ENCODE data around the gene DIRAS1. TPM values are rescaled to one million over a fixed set of nuclear protein-coding genes. Genes with fewer than 3 reads are reported as not detected.
"Not testable (repeated sequence)": the region's sequence is repeated elsewhere in the genome, so short reads cannot be mapped to it uniquely, and the experiment has no call there.

The DIRAS1 gene
- total RNA-seq, 1 experiment from 2014 or later = 0.17 TPM

- no peak for DNase-seq (ENCODE audit: low read depth)
- in situ Hi-C loops (cut with HindIII; ENCODE audit: low pct_unique_long_range_greater_than_20kb, low sequenced_read_pairs) = no loop called here
These were observed 21.6 kb downstream of the DIRAS1 start for GRCh38 chr19:2699413-2700140.

DNA sequence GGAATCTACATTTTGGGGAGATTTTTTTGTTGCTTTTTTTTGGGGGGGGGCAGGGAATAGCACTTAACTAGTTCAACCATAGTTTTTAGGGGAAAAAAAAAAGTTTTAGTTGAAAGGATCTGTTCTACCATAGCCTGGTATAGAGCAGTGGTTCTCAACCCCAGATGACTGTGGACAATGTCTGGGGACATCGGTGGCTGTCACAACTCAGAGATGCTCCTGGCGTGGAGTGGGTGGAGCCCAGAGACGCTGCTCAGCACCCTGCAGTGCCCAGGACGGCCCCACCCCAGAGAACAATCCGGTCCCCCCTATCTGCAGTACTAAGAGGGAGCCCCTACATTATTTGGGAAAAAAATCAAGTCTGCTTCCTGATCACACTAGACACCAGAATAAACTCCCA lies 27.0 kb downstream of the DIRAS1 start:
- in situ Hi-C loops (cut with HindIII; ENCODE audit: low pct_unique_long_range_greater_than_20kb, low sequenced_read_pairs) = no loop called here
- no peak for DNase-seq (ENCODE audit: low read depth)

- in situ Hi-C loops (cut with HindIII; ENCODE audit: low pct_unique_long_range_greater_than_20kb, low sequenced_read_pairs) = no loop called here
- no peak for DNase-seq (ENCODE audit: low read depth)
These were observed 27.5 kb downstream of the DIRAS1 start for GRCh38 chr19:2693492-2694160.

GRCh38 chr19:2691951-2692350 lies 29.2 kb downstream of the DIRAS1 start:
- in situ Hi-C loops (cut with HindIII; ENCODE audit: low pct_unique_long_range_greater_than_20kb, low sequenced_read_pairs) = no loop called here
- no peak for DNase-seq (ENCODE audit: low read depth)

- in situ Hi-C loops (cut with HindIII; ENCODE audit: low pct_unique_long_range_greater_than_20kb, low sequenced_read_pairs) = no loop called here
- DNase-seq (ENCODE audit: low read depth) = no peak
These were observed 30.3 kb downstream of the DIRAS1 start for GRCh38 chr19:2690856-2691255.

DNA sequence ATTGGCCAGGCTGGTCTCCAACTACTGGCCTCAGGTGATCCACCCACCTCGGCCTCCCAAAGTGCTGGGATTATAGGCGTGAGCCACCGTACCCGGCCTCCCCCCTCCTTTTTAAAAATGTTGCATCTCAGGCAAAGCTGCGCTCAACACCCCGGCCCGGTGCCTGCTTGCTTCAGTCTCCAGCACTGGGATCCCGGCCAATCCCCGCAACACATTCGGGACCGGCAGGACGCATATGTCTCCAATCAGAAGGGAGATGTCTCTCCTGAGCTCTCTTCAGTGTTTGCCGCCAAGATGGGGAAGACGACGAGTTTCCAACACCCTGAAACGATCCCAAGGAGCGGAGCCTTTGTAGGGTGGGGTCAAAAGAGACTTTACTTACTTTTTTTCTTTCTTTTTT lies 34.8 kb downstream of the DIRAS1 start:
- in situ Hi-C loops (cut with HindIII; ENCODE audit: low pct_unique_long_range_greater_than_20kb, low sequenced_read_pairs) = no loop called here
- DNase-seq (ENCODE audit: low read depth) = no peak

DNA sequence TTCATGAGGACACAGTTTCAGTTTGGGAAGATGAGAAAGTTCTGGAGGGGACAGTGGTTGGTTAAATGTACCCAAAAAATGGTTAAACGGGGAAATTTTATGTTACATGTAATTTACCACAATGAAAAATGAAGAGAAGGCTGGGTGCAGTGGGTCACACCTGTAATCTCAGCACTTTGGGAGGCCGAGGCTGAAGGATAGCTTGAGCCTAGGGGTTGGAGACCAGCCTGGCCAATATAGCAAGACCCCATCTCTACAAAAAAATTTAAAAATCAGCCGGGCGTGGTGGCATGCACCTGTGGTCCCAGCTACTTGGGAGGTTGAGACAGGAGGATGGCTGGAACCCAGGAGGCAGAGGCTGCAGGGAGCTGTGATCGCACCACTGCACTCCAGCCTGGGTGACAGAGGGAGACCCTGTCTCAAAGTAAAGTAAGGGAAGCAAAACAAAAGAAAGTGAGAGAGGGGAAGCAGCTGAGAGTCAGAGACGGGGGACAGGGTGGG lies 35.9 kb downstream of the DIRAS1 start:
- in situ Hi-C loops (cut with HindIII; ENCODE audit: low pct_unique_long_range_greater_than_20kb, low sequenced_read_pairs) = no loop called here

GRCh38 chr19:2683430-2684003 lies 37.7 kb downstream of the DIRAS1 start:
- DNase-seq (ENCODE audit: low read depth) = no peak
- in situ Hi-C loops (cut with HindIII; ENCODE audit: low pct_unique_long_range_greater_than_20kb, low sequenced_read_pairs) = no loop called here

More for the DNA sequence above, 35.9 kb downstream of the DIRAS1 start:
- no peak for DNase-seq (ENCODE audit: low read depth)

DNA sequence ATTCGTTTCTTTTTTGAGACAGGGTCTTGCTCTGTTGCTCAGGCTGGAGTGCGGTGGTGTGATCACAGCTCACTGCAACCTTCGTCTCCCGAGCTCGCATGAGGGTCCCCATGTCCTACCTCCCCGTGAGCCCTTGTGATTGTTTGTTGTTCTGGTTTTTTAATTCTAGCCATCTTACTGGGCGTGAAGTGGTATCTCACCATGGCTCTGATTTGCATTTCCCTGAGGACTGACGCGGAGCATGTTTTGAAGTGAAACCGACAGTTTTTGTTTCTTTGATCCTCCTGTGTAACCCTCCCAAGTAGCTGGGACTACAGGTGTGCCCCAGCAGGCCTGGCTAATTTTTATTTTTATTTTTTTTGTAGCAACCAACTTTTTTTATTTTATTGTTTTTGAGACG lies 40.4 kb downstream of the DIRAS1 start:
- DNase-seq (ENCODE audit: low read depth) = no peak
- in situ Hi-C loops (cut with HindIII; ENCODE audit: low pct_unique_long_range_greater_than_20kb, low sequenced_read_pairs) = no loop called here

GRCh38 chr19:2679439-2679838 lies 41.7 kb downstream of the DIRAS1 start:
- in situ Hi-C loops (cut with HindIII; ENCODE audit: low pct_unique_long_range_greater_than_20kb, low sequenced_read_pairs) = no loop called here
- DNase-seq (ENCODE audit: low read depth) = no peak

DNA sequence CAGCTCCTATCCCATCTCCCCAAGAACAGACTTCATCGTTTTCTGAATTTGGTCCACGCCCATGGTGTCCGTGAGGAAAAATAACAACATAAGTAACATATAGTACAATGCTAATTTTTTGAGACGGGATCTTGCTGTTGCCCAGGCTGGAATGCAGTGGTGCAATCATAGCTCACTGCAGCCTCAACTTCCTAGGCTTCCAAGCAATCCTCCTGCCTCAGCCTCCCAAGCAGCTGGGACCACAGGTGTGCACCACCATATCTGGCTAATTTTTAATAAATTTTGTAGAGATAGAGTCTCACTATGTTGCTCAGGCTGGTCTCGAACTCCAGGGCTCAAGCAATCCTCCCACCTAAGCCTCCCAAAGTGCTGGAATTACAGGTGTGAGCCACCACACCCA lies 42.2 kb downstream of the DIRAS1 start:
- DNase-seq (ENCODE audit: low read depth); in situ Hi-C loops (cut with HindIII; ENCODE audit: low pct_unique_long_range_greater_than_20kb, low sequenced_read_pairs): not testable (repeated sequence)

DNA sequence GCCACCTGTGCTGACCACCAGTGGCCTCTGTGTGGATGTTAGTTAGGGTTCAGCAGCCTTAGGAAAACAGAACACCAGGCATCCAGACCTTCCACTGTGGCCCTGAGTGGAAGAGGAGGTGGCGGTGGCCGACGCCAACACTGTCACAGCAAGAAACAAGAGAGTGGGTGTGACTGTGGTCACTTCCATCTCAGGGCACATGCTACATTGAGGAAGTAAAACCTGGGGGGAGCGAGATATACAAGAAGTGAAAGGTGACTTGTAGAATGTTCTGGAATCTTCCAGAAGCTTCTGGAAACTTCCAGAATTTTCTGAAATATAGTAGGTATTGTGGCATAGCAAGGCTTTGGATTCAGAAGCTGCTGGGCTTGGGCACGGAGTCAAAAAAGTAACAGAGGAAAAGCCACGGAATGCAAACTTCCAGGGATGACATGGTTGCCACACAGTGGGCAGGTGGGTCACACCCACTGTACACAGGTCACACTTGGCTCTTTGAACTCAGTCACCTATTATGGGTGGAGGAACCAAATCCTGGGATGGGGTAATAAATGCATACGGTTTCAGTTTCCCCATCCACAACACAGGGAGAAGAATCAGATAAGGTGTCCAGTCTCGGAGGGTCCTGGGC lies 43.0 kb downstream of the DIRAS1 start:
- in situ Hi-C loops (cut with HindIII; ENCODE audit: low pct_unique_long_range_greater_than_20kb, low sequenced_read_pairs) = no loop called here
- DNase-seq (ENCODE audit: low read depth) = no peak

DNA sequence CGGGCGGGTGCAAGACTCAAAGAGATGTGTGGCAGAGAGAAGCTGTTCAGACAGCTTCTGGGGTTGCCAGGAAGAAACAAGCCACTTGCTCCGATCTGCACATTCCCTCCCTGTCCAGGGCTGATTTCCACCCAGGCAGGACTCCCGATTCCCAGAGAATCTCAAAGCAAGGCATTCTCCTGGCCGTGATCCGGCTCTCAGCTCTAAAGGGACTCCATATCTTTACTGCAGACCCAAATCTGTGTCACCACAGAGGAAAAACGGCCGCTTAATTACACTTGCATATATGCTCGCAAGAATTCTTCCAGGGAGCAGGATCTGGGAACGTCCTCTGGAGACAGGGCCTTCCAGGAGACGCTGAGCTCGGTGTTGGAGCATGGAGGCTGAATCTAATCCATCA lies 44.3 kb downstream of the DIRAS1 start:
- in situ Hi-C loops (cut with HindIII; ENCODE audit: low pct_unique_long_range_greater_than_20kb, low sequenced_read_pairs) = no loop called here
- no peak for DNase-seq (ENCODE audit: low read depth)

GRCh38 chr19:2675892-2676291 lies 45.3 kb downstream of the DIRAS1 start:
- no peak for DNase-seq (ENCODE audit: low read depth)
- in situ Hi-C loops (cut with HindIII; ENCODE audit: low pct_unique_long_range_greater_than_20kb, low sequenced_read_pairs) = no loop called here

DNA sequence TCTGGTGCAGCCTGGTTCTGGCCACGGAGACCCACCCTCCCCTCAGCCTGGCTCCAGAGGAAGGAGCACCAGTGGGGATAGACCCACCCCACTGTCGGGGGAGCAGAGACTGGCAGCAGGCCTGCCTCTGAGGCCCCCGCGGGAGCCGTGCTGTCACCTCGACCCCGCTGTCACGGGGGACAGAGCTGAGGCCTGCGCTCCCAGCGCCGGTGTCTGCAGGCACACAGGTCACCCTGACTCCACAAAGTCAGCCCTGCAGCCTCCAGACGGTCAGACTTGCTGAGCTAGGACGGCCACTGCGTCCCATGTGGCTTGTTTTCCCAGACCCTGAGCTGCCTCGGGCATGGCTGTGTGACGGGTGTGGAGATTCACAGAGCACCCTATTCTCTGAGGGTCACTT lies 51.0 kb downstream of the DIRAS1 start:
- in situ Hi-C loops (cut with HindIII; ENCODE audit: low pct_unique_long_range_greater_than_20kb, low sequenced_read_pairs) = no loop called here

DNA sequence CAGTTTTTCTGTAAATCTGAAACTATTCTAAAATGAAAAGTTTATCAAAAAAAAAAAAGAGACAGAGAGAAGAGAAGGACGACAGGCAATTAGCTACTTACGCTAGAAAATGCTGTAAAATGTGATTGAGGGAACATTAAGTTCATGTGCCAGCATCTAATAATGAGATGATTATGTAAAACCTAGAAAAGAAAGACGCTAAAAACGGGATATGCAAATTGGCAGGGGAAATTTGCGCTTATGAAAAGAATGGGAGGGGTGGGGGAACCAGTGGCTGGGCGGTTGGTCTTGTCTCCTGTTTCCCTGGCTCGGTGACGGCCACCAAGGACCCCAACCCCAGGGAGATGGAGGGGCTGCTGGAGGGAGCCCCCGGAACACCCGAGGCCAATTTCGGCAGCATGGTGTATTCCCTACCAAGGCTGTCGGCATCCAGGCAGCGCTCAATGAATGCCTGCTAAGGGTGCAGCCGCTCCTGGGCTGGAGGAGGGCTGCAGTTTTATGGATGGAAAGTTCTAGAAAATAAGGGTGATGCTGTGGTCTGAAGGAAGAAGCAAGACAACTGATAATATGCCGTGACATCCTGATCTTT lies 52.9 kb downstream of the DIRAS1 start:
- DNase-seq (ENCODE audit: low read depth) = no peak
- in situ Hi-C loops (cut with HindIII; ENCODE audit: low pct_unique_long_range_greater_than_20kb, low sequenced_read_pairs) = no loop called here

More for the DNA sequence above, 51.0 kb downstream of the DIRAS1 start:
- no peak for DNase-seq (ENCODE audit: low read depth)

- DNase-seq (ENCODE audit: low read depth); in situ Hi-C loops (cut with HindIII; ENCODE audit: low pct_unique_long_range_greater_than_20kb, low sequenced_read_pairs): not testable (repeated sequence)
These were observed 53.8 kb downstream of the DIRAS1 start for GRCh38 chr19:2667349-2667748.

GRCh38 chr19:2666344-2666994 lies 54.7 kb downstream of the DIRAS1 start:
- DNase-seq (ENCODE audit: low read depth) = no peak

More at GRCh38 chr19:2666344-2666994, 54.7 kb downstream of the DIRAS1 start:
- in situ Hi-C loops (cut with HindIII; ENCODE audit: low pct_unique_long_range_greater_than_20kb, low sequenced_read_pairs) = no loop called here

All from Caki2 (cell line).